Fibroblast of pulmonary artery (primary cell): ENCODE results near the gene SAMSN1.
"Not testable (repeated sequence)": the region's sequence is repeated elsewhere in the genome, so short reads cannot be mapped to it uniquely, and the experiment has no call there.

Experiments
- DNase-seq: peaks from one replicate; pipeline ENCODE4 v3.0.0-alpha.2; 2010; ENCODE audit warnings: low read depth
- H3K4me3 ChIP-seq: replicated peaks from 2 replicates; pipeline ENCODE4 v1.5.1; 2011; ENCODE audit warnings: low read depth, mild to moderate bottlenecking, control low read depth, low read length, moderate library complexity
- CTCF ChIP-seq: IDR thresholded peaks from 2 replicates; pipeline ENCODE4 v1.5.1; 2011; ENCODE audit warnings: mild to moderate bottlenecking, control low read depth, low read length, inconsistent platforms; ENCODE audit errors: missing control alignments

The SAMSN1 gene

GRCh38 chr21:14495075-14495474 is 51.0 kb downstream of the SAMSN1 start:
- no peak overlapping the region for H3K4me3 ChIP-seq
- DNase-seq, result no peak
- no peak for TF ChIP-seq CTCF

- not testable (repeated sequence) for H3K4me3 ChIP-seq, DNase-seq
Observed at GRCh38 chr21:14494181-14494580, 51.9 kb downstream of the SAMSN1 start.

- no peak for DNase-seq
- no peak for TF ChIP-seq CTCF
- H3K4me3 ChIP-seq, result no peak overlapping the region
Observed at GRCh38 chr21:14493731-14494130, 52.4 kb downstream of the SAMSN1 start.

- no peak for DNase-seq
- no peak for TF ChIP-seq CTCF
- H3K4me3 ChIP-seq, result no peak overlapping the region
Observed at GRCh38 chr21:14492931-14493330, 53.2 kb downstream of the SAMSN1 start.

GRCh38 chr21:14491269-14491681 is 54.8 kb downstream of the SAMSN1 start:
- no peak for DNase-seq
- no peak for TF ChIP-seq CTCF

GRCh38 chr21:14488672-14489204 is 57.4 kb downstream of the SAMSN1 start:
- DNase-seq, result no peak
- no peak for TF ChIP-seq CTCF
- H3K4me3 ChIP-seq, result no peak overlapping the region

More at GRCh38 chr21:14491269-14491681, 54.8 kb downstream of the SAMSN1 start:
- H3K4me3 ChIP-seq, result no peak overlapping the region

- TF ChIP-seq CTCF, result no peak
- no peak overlapping the region for H3K4me3 ChIP-seq
- DNase-seq, result no peak
Observed at GRCh38 chr21:14487490-14488432, 58.4 kb downstream of the SAMSN1 start.
